GM12864 (cell line): Measurements from ENCODE around the gene RETREG2.

Experiments used
- DNase-seq: peaks from one replicate; pipeline ENCODE4 v3.0.0-alpha.2; 2011; ENCODE audit warnings: low read depth
- H3K4me3 ChIP-seq: 2 replicates; pipeline ENCODE4 v1.5.1; 2011; ENCODE audit warnings: mild to moderate bottlenecking, low read depth, low read length, control low read depth
- CTCF ChIP-seq: IDR thresholded peaks from 2 replicates; pipeline ENCODE4 v1.5.1; 2011; ENCODE audit warnings: low read depth, mild to moderate bottlenecking, moderate library complexity, low read length, control low read depth, inconsistent platforms; ENCODE audit errors: missing control alignments

RETREG2 gene

GRCh38 chr2:219174146-219174545 lies 3.9 kb upstream of the RETREG2 start:
- TF ChIP-seq CTCF: no peak
- H3K4me3 ChIP-seq: no peak overlapping the region
- DNase-seq: no peak

GRCh38 chr2:219174801-219175200 lies 3.3 kb upstream of the RETREG2 start:
- DNase-seq: no peak
- no peak for TF ChIP-seq CTCF
- no peak overlapping the region for H3K4me3 ChIP-seq

- no peak for DNase-seq
- TF ChIP-seq CTCF: no peak
- H3K4me3 ChIP-seq: peak overlapping the region; percentile 88; the same call in 1 of the 2 replicates
Measured at GRCh38 chr2:219175486-219175885, 2.6 kb upstream of the RETREG2 start.

GRCh38 chr2:219175928-219176817 lies 1.9 kb upstream of the RETREG2 start:
- TF ChIP-seq CTCF: no peak
- peak overlapping the region; percentile 88 for H3K4me3 ChIP-seq
- no peak for DNase-seq

- peak within 1 kb of the TSS; percentile 88 for H3K4me3 ChIP-seq
- DNase-seq: peak; percentile 55
- no peak for TF ChIP-seq CTCF
Measured at GRCh38 chr2:219176818-219177551, 1.1 kb upstream of the RETREG2 start, which contains the start of gene CNPPD1. Gene CNPPD1, minus strand, starts transcription at chr2:219176925. Its CDS starts 97 bp downstream, at chr2:219176828.

- no peak for DNase-seq
- no peak for TF ChIP-seq CTCF
Measured at GRCh38 chr2:219178377-219179175, 501 bp downstream of the RETREG2 start.

More at GRCh38 chr2:219178377-219179175, 501 bp downstream of the RETREG2 start:
- peak overlapping the region; percentile 88 for H3K4me3 ChIP-seq
